IMR-90 (cell line): Measurements from ENCODE around the gene CTAGE6.
"Not testable (repeated sequence)": the region's sequence is repeated elsewhere in the genome, so short reads cannot be mapped to it uniquely, and the experiment has no call there.

Experiments
- CTCF ChIP-seq: conservative IDR thresholded peaks from 2 replicates; pipeline ENCODE4 v1.5.1; 2012; ENCODE audit warnings: mild to moderate bottlenecking, low read depth, low read length, improper control_type of control experiment
- FOS ChIP-seq: fragments of 150-350 bp; IDR thresholded peaks from 2 replicates; pipeline ENCODE4 v1.6.1; 2016; ENCODE audit warnings: low read depth, low read length
- MAFK ChIP-seq: IDR thresholded peaks from 2 replicates; pipeline ENCODE4 v1.6.1; 2012; ENCODE audit warnings: low read depth, low read length, improper control_type of control experiment
- POLR2A ChIP-seq: IDR thresholded peaks from 2 replicates; pipeline ENCODE4 v1.6.1; 2012; ENCODE audit warnings: mild to moderate bottlenecking, low read depth, low read length
- RAD21 ChIP-seq: IDR thresholded peaks from 2 replicates; pipeline ENCODE4 v1.6.1; 2012; ENCODE audit warnings: low read length, improper control_type of control experiment
- RCOR1 ChIP-seq: IDR thresholded peaks from 2 replicates; pipeline ENCODE4 v1.6.1; 2012; ENCODE audit warnings: mild to moderate bottlenecking, low read length, improper control_type of control experiment; ENCODE audit not compliant: insufficient replicate concordance

GRCh38 chr7:143720335-143720734, 37.2 kb downstream of the CTAGE6 start:
- TF ChIP-seq POLR2A, CTCF, MAFK, FOS, RCOR1, RAD21: not testable (repeated sequence)
